Vagina (tissue), 2 donors: Measurements from ENCODE around the gene CCDC167.

Source experiments
- CTCF ChIP-seq, 3 experiments: fragments of 450-650 bp in 2 of 3; fragments of 200-600 bp in 1 of 3; sonication (generic) in 1 of 3; IDR thresholded peaks; one replicate each; pipeline ENCODE4 v1.5.1; 2017 to 2019; ENCODE audit warnings: antibody characterized with exemption in 3 of 3, mild to moderate bottlenecking in 2 of 3, moderate library complexity in 2 of 3
- POLR2A ChIP-seq, 2 donors: fragments of 450-650 bp; IDR thresholded peaks; one replicate each; pipeline ENCODE4 v1.6.1; 2017; ENCODE audit warnings: antibody characterized with exemption in 2 of 2, mild to moderate bottlenecking in 2 of 2, moderate library complexity in 2 of 2
- POLR2AphosphoS5 ChIP-seq, 2 donors: sonication (generic); formaldehyde crosslinking; IDR thresholded peaks; one replicate each; pipeline ENCODE4 v1.9.0; 2017; ENCODE audit warnings: antibody characterized with exemption in 2 of 2, mild to moderate bottlenecking in 2 of 2, low read depth in 1 of 2; ENCODE audit not compliant: insufficient read depth in 1 of 2

- TF ChIP-seq CTCF (IDR thresholded peaks at IDR 0.05), result no peak
- no peak for TF ChIP-seq POLR2A (IDR thresholded peaks at IDR 0.05)
- no peak for TF ChIP-seq POLR2AphosphoS5 (IDR thresholded peaks at IDR 0.05; ENCODE audit: insufficient read depth in 1 of 2, low read depth in 1 of 2)
Observed at GRCh38 chr6:37517411-37517812, 17.7 kb upstream of the CCDC167 start.
